ENCODE results near the gene UBL4B.

The UBL4B gene

GRCh38 chr1:110119843-110120242 lies 7.6 kb downstream of the UBL4B start:
- no peak for TF ChIP-seq CTCF (IDR thresholded peaks at IDR 0.05; ENCODE audit: control extremely low read depth, extremely low read depth, low read depth, missing control alignments)

DNA sequence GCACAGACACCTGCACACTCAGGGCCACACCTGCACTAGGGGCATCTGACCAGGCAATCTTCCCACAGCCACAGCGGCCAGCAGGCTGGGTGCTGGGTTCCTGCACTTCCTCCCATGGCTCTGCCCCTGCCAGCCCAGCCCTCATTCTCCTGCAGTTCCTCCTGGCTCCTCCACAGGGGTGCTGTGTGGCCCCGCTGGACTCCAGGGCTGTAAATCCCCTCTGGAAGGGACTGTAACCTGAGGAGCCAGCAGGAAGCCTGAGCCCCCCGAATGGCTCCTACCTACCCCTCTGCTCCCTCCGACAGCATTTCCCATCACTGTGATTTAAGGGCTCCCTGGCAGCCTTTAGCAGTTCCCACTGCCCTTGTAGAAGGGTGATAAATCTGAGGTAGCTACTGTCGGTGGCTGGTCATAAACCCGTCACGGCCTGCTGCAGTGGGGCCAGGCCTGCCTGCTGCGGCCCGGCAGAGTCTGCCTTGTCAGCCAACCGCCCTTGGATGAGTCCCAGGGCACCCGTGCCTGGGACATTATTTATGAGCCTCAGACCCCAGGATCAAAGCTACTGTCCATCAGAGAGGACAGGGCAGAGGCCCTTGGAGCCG lies 8.8 kb downstream of the UBL4B start:
- TF ChIP-seq CTCF (IDR thresholded peaks at IDR 0.05; ENCODE audit: control extremely low read depth, extremely low read depth, low read depth, missing control alignments), result no peak
- DNase-seq (ENCODE audit: extremely low spot score), result no peak
- ChIA-PET POLR2A (no interaction called here), CTCF (interaction anchor here (0.7 kb wide), 1 partner anchor 33 kb away, joined by 3 read pairs; no protein-coding TSS in a partner anchor)

More at GRCh38 chr1:110119843-110120242, 7.6 kb downstream of the UBL4B start:
- ChIA-PET POLR2A (no interaction called here), CTCF (interaction anchor here (0.8 kb wide), 1 partner anchor 14 kb away, joined by 4 read pairs; no protein-coding TSS in a partner anchor)
- no peak for DNase-seq (ENCODE audit: extremely low spot score)

DNA sequence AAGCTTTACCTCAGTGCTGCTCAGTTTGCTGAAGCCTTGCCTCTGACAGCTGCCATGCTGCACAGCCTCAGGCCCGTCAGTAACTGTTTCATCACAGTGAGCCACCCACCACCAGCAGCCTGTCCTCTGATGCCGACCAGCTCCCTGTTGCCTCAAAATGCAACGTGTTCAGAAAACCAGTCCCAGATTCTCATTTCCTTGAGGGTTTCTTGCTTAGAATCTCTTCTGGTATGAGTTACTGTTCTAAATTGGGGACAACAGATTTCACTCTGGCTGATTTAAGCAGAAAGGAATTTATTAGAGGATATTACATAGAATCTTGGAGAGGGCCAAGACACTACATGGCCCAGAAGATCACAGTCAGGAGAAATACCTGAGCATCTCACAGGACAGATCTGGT lies 11.0 kb downstream of the UBL4B start:
- no peak for DNase-seq (ENCODE audit: extremely low spot score)
- CTCF ChIA-PET, result interaction anchor here (1.2 to 2.9 kb wide), 5 partner anchors 19 to 80 kb away, joined by 3 to 14 read pairs (median 3); no protein-coding TSS in a partner anchor
- TF ChIP-seq CTCF (IDR thresholded peaks at IDR 0.05; ENCODE audit: control extremely low read depth, extremely low read depth, low read depth, missing control alignments), result no peak
- POLR2A ChIA-PET, result no interaction called here

- TF ChIP-seq CTCF (IDR thresholded peaks at IDR 0.05; ENCODE audit: control extremely low read depth, extremely low read depth, low read depth, missing control alignments), result no peak
- CTCF ChIA-PET, result interaction anchor here (1.0 to 2.9 kb wide), 4 partner anchors 24 to 369 kb away, joined by 3 to 14 read pairs (median 6); no protein-coding TSS in a partner anchor
- POLR2A ChIA-PET, result no interaction called here
- DNase-seq (ENCODE audit: extremely low spot score), result no peak
Measured at GRCh38 chr1:110125810-110126209, 13.6 kb downstream of the UBL4B start.

DNA sequence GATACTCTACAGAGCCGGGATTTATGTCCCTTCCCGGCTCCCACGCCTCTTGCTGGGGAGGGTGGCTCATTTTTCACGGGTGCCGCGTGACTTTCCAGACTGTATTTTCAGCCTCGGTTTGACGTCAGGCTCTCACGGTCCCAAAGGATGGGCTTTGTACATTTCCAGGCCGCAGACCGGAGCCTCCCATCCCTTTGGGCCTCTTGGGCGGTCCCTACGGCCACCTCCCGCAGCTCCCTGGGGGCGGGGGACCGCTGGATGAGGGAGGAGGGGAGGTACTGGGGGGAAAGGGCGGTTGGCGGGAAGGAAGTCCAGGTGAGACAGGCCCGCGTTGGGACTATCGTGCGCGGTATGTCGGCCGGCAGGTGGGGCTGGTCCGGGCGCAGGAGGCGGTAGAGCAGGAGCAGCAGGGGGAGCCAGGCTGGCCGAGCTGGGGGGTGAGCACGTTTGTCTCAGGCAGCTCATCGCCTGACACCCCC lies 17.9 kb downstream of the UBL4B start:
- CTCF ChIA-PET, result no interaction called here
- no peak for DNase-seq (ENCODE audit: extremely low spot score)
- TF ChIP-seq CTCF (IDR thresholded peaks at IDR 0.05; ENCODE audit: control extremely low read depth, extremely low read depth, low read depth, missing control alignments), result no peak

DNA sequence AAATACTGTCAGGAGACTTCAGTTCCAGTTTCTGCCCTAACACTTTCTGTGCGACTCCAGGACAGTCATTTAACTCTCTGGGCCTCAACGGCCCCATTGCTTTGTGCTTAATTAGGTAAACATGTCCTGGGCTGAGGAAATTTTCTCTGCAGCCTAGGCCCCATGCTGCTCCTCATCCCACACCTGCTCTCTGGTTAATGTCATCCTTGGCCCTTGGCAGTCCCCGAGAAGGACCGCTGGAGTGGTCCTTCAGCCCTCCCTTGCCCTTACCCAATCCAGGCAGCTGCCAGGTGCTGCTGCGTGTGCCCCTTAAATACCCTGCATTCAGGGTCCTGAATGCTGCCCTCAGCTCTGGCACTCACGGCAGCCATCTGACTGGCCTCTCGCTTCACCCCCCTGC lies 18.7 kb downstream of the UBL4B start:
- TF ChIP-seq CTCF (IDR thresholded peaks at IDR 0.05; ENCODE audit: control extremely low read depth, extremely low read depth, low read depth, missing control alignments), result no peak
- DNase-seq (ENCODE audit: extremely low spot score), result no peak
- POLR2A ChIA-PET, result no interaction called here
- CTCF ChIA-PET, result no interaction called here

More for the DNA sequence above, 17.9 kb downstream of the UBL4B start:
- POLR2A ChIA-PET, result no interaction called here

All from GM10248 (cell line).